Panc1 (cell line): Measurements from ENCODE around the gene RIPOR2.
"Not testable (repeated sequence)": the region's sequence is repeated elsewhere in the genome, so short reads cannot be mapped to it uniquely, and the experiment has no call there.

Source experiments
- CTCF ChIP-seq: fragments of 450-650 bp; IDR thresholded peaks from 2 replicates; pipeline ENCODE4 v1.5.1; 2017; ENCODE audit warnings: mild to moderate bottlenecking
- POLR2AphosphoS5 ChIP-seq: IDR thresholded peaks from 2 replicates; pipeline ENCODE4 v1.6.1; 2012; ENCODE audit warnings: mild to moderate bottlenecking, low read depth, low read length, moderate library complexity
- REST ChIP-seq, 2 experiments: IDR thresholded peaks; 2 replicates each; pipeline ENCODE4 v1.6.1; 2011 to 2012; ENCODE audit warnings: low read depth in 2 of 2, control low read depth in 1 of 2, low read length in 1 of 2, mild to moderate bottlenecking in 1 of 2, moderate library complexity in 1 of 2; ENCODE audit not compliant: insufficient read depth in 1 of 2
- TCF7L2 ChIP-seq: IDR thresholded peaks from 2 replicates; pipeline ENCODE4 v1.6.1; 2011; ENCODE audit warnings: mild to moderate bottlenecking, low read depth, low read length, inconsistent platforms

GRCh38 chr6:24914082-24914481 is 21.7 kb downstream of the RIPOR2 start:
- not testable (repeated sequence) for TF ChIP-seq CTCF; POLR2AphosphoS5; TCF7L2; REST (IDR thresholded peaks at IDR 0.05; ENCODE audit: insufficient read depth in 1 of 2, low read depth in 2 of 2, low read length in 1 of 2)
